DOHH2 (cell line): Measurements from ENCODE around the gene TESK2.

ENCODE experiments used
- EZH2phosphoT487 ChIP-seq: fragments of 200-600 bp; sonication (generic); IDR thresholded peaks from 2 replicates; pipeline ENCODE4 v1.6.1; 2017; ENCODE audit warnings: borderline replicate concordance, mild to moderate bottlenecking, antibody characterized with exemption, low read length, moderate library complexity, mixed read lengths
- TF ChIP-seq, protein P1 (sequence below): fragments of 200-600 bp; sonication (generic); IDR thresholded peaks from one replicate; pipeline ENCODE4 v1.5.1; 2014; ENCODE audit warnings: antibody characterized with exemption, mild to moderate bottlenecking, low read depth, low read length; ENCODE audit not compliant: poor library complexity, severe bottlenecking

GRCh38 chr1:45430490-45430889 is 60.5 kb downstream of the TESK2 start:
- no peak for TF ChIP-seq EZH2phosphoT487
- TF ChIP-seq, protein P1, sequence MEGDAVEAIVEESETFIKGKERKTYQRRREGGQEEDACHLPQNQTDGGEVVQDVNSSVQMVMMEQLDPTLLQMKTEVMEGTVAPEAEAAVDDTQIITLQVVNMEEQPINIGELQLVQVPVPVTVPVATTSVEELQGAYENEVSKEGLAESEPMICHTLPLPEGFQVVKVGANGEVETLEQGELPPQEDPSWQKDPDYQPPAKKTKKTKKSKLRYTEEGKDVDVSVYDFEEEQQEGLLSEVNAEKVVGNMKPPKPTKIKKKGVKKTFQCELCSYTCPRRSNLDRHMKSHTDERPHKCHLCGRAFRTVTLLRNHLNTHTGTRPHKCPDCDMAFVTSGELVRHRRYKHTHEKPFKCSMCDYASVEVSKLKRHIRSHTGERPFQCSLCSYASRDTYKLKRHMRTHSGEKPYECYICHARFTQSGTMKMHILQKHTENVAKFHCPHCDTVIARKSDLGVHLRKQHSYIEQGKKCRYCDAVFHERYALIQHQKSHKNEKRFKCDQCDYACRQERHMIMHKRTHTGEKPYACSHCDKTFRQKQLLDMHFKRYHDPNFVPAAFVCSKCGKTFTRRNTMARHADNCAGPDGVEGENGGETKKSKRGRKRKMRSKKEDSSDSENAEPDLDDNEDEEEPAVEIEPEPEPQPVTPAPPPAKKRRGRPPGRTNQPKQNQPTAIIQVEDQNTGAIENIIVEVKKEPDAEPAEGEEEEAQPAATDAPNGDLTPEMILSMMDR, result no peak
